Activated naive CD4-positive, alpha-beta T cell treated with Interleukin-2 at 50 U/mL for 16 hours (primary cell): ENCODE results near the gene ANKRD60.

Experiments used
- DNase-seq: peaks from one replicate; pipeline ENCODE4 v3.0.0-alpha.2; 2020

ANKRD60 gene, protein sequence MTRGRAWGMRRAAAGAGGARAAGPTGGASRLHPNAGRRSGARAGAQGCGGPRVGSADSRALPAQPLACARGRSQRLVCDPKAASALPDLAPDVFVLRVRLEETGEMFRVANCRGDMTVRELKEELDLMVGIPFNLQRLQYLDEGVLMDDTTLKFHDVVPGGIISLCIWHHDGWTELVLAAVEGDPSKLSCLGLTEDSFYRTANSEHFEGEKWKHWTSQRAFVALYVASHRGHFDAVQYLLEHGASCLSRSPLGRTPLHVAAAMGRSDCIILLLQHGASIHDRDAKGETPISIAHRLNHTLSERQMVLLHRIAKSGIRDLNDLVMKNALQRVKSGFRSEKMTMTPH

GRCh38 chr20:58228484-58229197 is at the start of gene ANKRD60:
TSS of gene ANKRD60 (minus strand) at chr20:58228653. CDS start at chr20:58228653, 0 bp downstream.
- DNase-seq = peak; percentile 41

DNA sequence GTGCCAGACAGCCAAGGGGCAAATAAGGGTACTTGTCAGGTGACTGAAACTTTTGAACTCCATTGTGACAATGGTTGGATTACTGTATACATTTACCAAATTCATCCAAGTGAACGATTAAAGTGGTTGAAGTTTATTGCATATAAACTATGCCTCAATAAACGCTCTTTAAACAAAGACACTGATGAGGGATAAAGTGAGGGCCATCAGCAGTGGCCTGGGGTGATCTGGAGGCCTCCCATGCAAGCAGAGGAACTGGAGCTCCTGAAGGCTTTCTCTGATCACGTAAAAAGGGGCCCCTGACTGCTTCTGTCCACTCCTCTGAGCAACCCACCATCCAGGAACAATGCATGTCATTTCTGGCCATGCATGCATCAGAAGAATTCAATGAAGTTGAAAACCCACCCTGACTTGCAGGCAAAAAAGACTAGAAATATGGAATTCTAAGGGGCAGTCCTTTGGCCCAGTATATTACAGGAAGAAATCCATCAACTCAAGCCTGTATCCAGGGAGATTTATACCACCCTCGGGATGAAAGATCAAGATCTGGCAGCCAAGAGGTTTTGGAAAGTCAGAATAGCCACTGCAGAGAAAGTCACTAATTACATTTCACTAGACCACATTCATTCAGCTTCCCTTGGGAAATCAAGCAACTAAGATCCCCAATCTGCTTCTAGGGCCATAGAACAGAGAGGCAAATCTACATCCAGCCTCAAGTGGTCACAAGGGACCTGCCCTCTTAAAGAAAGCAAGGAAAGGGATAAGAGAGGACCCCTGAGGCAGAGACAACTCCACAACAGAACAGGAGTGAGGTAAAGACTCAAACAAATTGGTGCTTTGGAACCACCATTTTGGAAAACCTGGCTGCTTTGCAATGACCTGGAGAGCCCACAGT is 49.4 kb upstream of the ANKRD60 start:
- no peak for DNase-seq

GRCh38 chr20:58277107-58277506 is 48.7 kb upstream of the ANKRD60 start:
- DNase-seq = no peak

GRCh38 chr20:58274384-58274783 is 45.9 kb upstream of the ANKRD60 start:
- DNase-seq = no peak

DNA sequence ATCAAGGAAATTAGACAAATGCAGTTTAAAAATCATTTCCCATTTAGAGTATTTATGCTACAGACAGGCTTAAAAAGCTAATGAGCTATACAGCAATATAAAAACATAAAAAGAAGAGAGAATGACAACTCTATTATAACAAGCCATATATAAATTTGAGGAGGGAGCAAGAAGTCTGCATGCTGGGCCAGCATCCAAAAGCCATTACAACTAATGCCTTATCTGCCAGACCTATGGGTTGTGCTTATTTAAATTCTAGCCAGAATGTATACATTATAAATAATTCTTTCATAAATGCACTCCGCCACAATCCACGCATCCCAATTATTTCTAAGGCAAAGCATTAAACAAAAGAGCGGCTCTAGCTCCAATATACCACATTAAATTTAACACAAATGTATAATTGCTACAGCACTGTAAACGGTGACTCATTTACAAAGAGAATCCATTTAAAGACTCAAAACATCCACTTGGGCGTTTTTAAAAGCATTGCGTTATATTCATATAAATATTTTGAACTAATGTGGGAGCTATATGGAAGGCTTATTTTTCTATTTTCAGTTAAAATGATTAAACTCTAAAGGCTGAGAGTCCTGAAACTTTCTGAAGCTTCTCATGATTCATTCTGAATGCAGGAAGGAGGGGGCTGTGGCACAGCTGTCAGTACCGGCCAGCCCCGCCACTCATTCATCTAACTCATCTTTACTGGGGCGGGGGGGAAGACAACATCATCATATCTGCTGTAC is 43.3 kb upstream of the ANKRD60 start:
- peak; percentile 48 for DNase-seq

- no peak for DNase-seq
Observed at GRCh38 chr20:58268936-58269619, 40.6 kb upstream of the ANKRD60 start.

GRCh38 chr20:58268421-58268821 is 40.0 kb upstream of the ANKRD60 start:
- DNase-seq = no peak

GRCh38 chr20:58267389-58268215 is 39.1 kb upstream of the ANKRD60 start:
- DNase-seq = no peak

DNA sequence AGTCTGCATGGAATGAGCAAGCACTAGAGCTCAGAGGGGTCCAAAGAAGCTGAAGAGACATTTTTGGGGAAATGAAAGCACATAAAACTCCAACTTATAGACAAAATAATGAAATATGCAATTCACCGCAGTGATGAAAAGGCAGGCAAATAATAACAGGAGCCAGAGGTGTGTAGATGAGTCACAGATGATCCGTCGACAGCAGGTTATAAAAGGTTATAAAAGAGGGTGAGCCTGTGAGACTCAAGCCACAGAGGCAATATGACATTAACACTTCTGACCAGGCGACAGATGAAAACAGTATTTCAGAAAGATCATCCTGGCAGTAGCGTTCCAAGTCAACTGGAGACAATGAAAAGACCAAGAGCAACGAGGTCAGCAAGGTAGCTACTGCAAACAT is 35.8 kb upstream of the ANKRD60 start:
- no peak for DNase-seq

GRCh38 chr20:58261660-58262059 is 33.2 kb upstream of the ANKRD60 start:
- no peak for DNase-seq

DNA sequence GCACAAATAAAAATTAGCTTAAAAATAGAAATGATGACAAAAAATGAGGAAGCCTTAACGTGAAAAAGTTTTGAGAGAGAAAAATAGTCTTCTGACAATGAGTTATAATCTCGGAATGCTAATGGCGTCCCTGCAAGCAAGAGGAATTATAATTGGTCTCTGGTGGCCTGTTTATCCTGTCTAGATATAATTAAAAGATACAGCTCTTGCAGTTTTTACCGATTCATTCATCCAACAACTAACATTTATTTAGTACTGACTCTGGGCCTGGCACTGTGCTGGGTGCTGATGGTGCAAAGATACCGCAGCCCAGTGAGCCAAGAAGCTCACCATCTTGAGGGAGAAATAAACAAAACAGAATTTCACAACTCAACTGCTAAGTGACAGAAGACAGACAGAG is 31.6 kb upstream of the ANKRD60 start:
- no peak for DNase-seq

DNA sequence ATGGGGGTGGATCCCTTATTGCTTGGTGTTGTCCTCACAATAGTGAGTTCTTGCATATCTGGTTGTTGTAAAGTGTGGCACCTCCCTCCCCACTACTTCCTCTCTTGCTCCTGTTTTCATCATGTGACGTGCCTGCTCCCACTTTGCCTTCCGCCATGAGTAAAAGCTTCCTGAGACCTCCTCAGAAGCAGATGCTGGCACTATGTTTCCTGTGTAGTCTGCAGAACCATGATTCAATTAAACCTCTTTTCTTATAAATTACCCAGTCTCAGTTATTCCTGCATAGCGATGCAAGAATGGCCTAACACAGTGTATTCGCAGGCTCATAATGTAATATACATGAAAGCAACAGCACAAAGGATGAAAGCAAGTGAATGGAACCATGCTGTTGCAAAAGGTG is 28.4 kb upstream of the ANKRD60 start:
- DNase-seq = no peak

- DNase-seq = no peak
Observed at GRCh38 chr20:58256307-58256706, 27.9 kb upstream of the ANKRD60 start.

DNA sequence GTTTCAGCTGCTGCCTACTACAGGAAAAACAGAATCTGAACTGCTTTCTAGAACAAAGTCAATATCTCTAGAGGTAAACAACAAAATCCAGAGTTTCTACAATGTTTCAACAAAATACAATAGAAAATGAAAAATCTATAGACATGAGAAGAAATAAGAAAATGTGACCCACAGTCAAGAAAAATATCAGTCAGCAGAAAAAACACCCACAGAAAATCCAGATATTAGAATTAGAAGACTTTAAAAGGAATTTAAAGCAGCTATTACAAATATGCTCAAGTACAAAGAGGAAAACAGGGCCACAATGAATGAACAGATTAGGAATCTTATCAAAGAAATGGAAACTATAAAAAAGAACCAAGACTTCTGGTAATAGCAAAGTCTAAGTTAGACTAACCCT is 26.4 kb upstream of the ANKRD60 start:
- no peak for DNase-seq

- DNase-seq = no peak
Observed at GRCh38 chr20:58251979-58252591, 23.6 kb upstream of the ANKRD60 start.

GRCh38 chr20:58251348-58251978 is 23.0 kb upstream of the ANKRD60 start:
- no peak for DNase-seq

- DNase-seq = no peak
Observed at GRCh38 chr20:58246346-58246745, 17.9 kb upstream of the ANKRD60 start.

- no peak for DNase-seq
Observed at GRCh38 chr20:58245931-58246330, 17.5 kb upstream of the ANKRD60 start.

- no peak for DNase-seq
Observed at GRCh38 chr20:58245181-58245891, 16.9 kb upstream of the ANKRD60 start.
